ENCODE results near the gene DNAJC30. TPM values are rescaled to one million over a fixed set of nuclear protein-coding genes. Genes with fewer than 3 reads are reported as not detected.

The DNAJC30 gene
- total RNA-seq, 4 donors from 2014 or later = 4.4 to 4.9 (median 4.8) TPM

DNA sequence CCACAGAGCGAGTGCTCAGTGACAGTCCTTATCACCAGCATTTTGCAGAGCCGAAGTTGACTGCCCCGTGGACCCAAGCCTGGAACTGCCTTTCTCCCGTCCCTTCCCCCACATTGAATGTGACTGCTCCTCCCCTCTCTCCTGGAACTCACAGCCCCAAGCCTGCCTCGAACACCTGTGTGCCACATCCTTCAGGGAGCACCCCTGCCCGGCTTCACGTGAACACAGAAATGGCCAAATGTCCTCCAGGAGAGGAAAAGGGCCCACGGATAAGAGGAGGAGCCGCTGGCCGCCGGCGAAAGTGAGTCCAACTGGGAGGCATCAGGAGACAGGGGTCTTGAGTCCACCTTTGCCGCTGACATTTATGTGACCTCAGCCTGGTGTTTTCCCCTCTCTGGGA lies 20.0 kb upstream of the DNAJC30 start:
- no peak overlapping the region for H3K4me3 ChIP-seq
- DNase-seq (ENCODE audit: low spot score in 2 of 2) = no peak
- peaks cover 21% of the 10 kb centered on the region for H3K4me1 ChIP-seq
- peaks cover 35% of the 10 kb centered on the region for H3K36me3 ChIP-seq
- 76% methylated on average over 13 of the region's 13 CpGs for WGBS
- TF ChIP-seq POLR2AphosphoS5 (IDR thresholded peaks at IDR 0.05) (no peak), CTCF (IDR thresholded peaks at IDR 0.05) (no peak), POLR2A (IDR thresholded peaks at IDR 0.05) (no peak), EP300 (IDR thresholded peaks at IDR 0.05) (no peak)
- H3K27me3 ChIP-seq = no peaks in the 10 kb centered on the region
- H3K9me3 ChIP-seq = no peaks in the 10 kb centered on the region
- no peak overlapping the region for H3K27ac ChIP-seq

DNA sequence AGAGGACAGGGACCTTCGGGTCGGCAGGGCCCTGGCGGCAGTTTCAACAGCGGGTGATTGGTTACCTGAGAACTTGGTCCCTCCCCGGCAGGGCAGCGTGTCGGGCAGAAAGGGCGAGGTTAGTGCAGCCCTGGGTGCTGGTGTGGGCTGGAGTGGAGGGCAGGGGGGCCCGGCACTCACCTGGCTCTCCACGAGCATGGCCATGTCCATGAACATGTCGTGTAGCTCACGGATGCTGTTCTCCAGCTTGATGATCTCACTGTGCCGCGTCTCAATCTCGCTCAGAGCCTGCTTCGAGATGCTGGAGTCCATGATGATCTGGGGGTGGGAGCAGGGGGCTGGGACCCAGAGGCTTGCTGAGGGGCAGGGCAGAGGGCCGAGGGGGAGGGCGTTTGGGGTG lies 19.4 kb upstream of the DNAJC30 start:
- Histone ChIP-seq H3K36me3 (peaks cover 41% of the 10 kb centered on the region), H3K27ac (no peak overlapping the region)
- WGBS = 89% methylated on average over 7 of the region's 18 CpGs

GRCh38 chr7:73702226-73702625 lies 19.0 kb upstream of the DNAJC30 start:
- Histone ChIP-seq H3K36me3 (peaks cover 45% of the 10 kb centered on the region), H3K4me3 (no peak overlapping the region), H3K27me3 (no peaks in the 10 kb centered on the region), H3K27ac (no peak overlapping the region), H3K9me3 (no peaks in the 10 kb centered on the region), H3K4me1 (peaks cover 21% of the 10 kb centered on the region)
- DNase-seq (ENCODE audit: low spot score in 2 of 2) = no peak
- WGBS = 81% methylated on average over 8 of the region's 8 CpGs
- TF ChIP-seq POLR2A (IDR thresholded peaks at IDR 0.05) = no peak
- no peak for TF ChIP-seq EP300 (IDR thresholded peaks at IDR 0.05)

More for the DNA sequence above, 19.4 kb upstream of the DNAJC30 start:
- Histone ChIP-seq H3K4me1 (peaks cover 21% of the 10 kb centered on the region), H3K27me3 (no peaks in the 10 kb centered on the region), H3K4me3 (no peak overlapping the region), H3K9me3 (no peaks in the 10 kb centered on the region)
- DNase-seq (ENCODE audit: low spot score in 2 of 2) = no peak
- TF ChIP-seq CTCF (IDR thresholded peaks at IDR 0.05) (no peak), EP300 (IDR thresholded peaks at IDR 0.05) (no peak), POLR2AphosphoS5 (IDR thresholded peaks at IDR 0.05) (no peak), POLR2A (IDR thresholded peaks at IDR 0.05) (no peak)

DNA sequence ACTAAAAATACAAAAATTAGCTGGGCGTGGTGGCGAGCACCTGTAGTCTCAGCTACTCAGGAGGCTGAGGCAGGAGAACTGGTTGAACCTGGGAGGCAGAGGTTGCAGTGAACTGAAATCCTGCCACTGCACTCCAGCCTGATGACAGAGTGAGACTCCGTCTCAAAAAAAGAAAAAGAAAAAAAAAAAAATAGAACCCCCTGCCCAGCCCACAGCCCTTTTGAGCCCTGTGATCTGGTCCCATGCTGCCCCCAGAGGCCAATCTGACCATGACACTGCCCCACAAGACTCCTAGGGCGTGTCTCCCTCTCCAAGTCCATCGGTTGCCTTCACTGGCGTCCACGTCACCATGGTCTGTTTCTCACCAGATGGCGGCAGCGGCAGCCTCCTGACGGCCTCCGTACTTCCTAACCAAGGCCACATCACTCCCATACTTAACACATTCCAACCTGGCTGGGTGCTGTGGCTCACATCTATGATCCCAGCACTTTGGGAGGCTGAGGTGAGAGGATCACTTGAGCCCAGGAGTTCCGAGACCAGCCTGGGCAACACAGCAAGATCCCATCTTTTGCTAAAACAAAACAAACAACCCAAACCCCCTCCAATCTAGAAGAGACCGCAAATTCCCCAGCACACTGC lies 18.2 kb upstream of the DNAJC30 start:
- no peak for DNase-seq (ENCODE audit: low spot score in 2 of 2)
- Histone ChIP-seq H3K36me3 (peaks cover 52% of the 10 kb centered on the region), H3K4me3 (no peak overlapping the region), H3K9me3 (no peaks in the 10 kb centered on the region), H3K27me3 (no peaks in the 10 kb centered on the region), H3K4me1 (peaks cover 21% of the 10 kb centered on the region), H3K27ac (no peak overlapping the region)
- no peak for TF ChIP-seq POLR2AphosphoS5 (IDR thresholded peaks at IDR 0.05)
- TF ChIP-seq CTCF (IDR thresholded peaks at IDR 0.05) = peak in 1 of 2 donors; percentile 46
- whole genome bisulfite sequencing = 72% methylated on average over 13 of the region's 13 CpGs

GRCh38 chr7:73700581-73701134 lies 17.4 kb upstream of the DNAJC30 start:
- DNase-seq (ENCODE audit: low spot score in 2 of 2) = no peak
- TF ChIP-seq POLR2AphosphoS5 (IDR thresholded peaks at IDR 0.05) = no peak
- TF ChIP-seq EP300 (IDR thresholded peaks at IDR 0.05) = no peak
- no peak for TF ChIP-seq CTCF (IDR thresholded peaks at IDR 0.05)
- no peak for TF ChIP-seq POLR2A (IDR thresholded peaks at IDR 0.05)
- Histone ChIP-seq H3K9me3 (no peaks in the 10 kb centered on the region), H3K27me3 (no peaks in the 10 kb centered on the region), H3K4me3 (no peak overlapping the region), H3K4me1 (peaks cover 21% of the 10 kb centered on the region), H3K27ac (no peak overlapping the region), H3K36me3 (peaks cover 61% of the 10 kb centered on the region)
- 91% methylated on average over 12 of the region's 15 CpGs for WGBS

Measured in suprapubic skin (tissue), 4 donors.